ENCODE measurements around the gene NUMA1. TPM values are rescaled to one million over a fixed set of nuclear protein-coding genes. Genes with fewer than 3 reads are reported as not detected.

The NUMA1 gene
- total and polyA plus RNA-seq, 2 experiments from 2014 or later, result 33.2 to 104 TPM

- no peaks in the 10 kb centered on the region; the same call in 1 of the 2 replicates for H3K36me3 ChIP-seq (ENCODE audit: insufficient read depth)
- H3K4me1 ChIP-seq (ENCODE audit: insufficient read depth), result peaks cover 8% of the 10 kb centered on the region; the same call in 1 of the 2 replicates
- DNase-seq (ENCODE audit: low spot score) (no peak), ATAC-seq (no peak)
- H3K4me3 ChIP-seq, result no peak overlapping the region
- H3K27ac Mint-ChIP-seq, result no peak overlapping the region
- H3K27me3 ChIP-seq (ENCODE audit: insufficient read depth), result no peaks in the 10 kb centered on the region
- TF ChIP-seq EZH2 (IDR thresholded peaks at IDR 0.05; ENCODE audit: low read depth, unreplicated experiment) (no peak), JUNB (IDR thresholded peaks at IDR 0.05; ENCODE audit: unreplicated experiment) (no peak), ZNF331 (CRISPR knock-in tag; IDR thresholded peaks at IDR 0.05; ENCODE audit: low read depth) (no peak), NANOG (IDR thresholded peaks at IDR 0.05; ENCODE audit: borderline replicate concordance) (no peak), EZH2phosphoT487 (IDR thresholded peaks at IDR 0.05; ENCODE audit: unreplicated experiment) (no peak), CTCF (conservative IDR thresholded peaks at IDR 0.05; ENCODE audit: low read depth in 2 of 2) (no peak), REST (IDR thresholded peaks at IDR 0.05; ENCODE audit: unreplicated experiment) (no peak), CREB1 (CRISPR knock-in tag; IDR thresholded peaks at IDR 0.05; ENCODE audit: low read depth) (no peak), STAT1 (IDR thresholded peaks at IDR 0.05; ENCODE audit: unreplicated experiment) (no peak), ETS1 (IDR thresholded peaks at IDR 0.05) (no peak)
- H3K4me2 ChIP-seq, result no peak overlapping the region
- 0 out of 2 replicates have a peak, but pooled peaks cover 7% of the 10 kb centered on the region for H4K20me1 ChIP-seq (replicated peaks; ENCODE audit: insufficient read depth)
- H3K36me3 Mint-ChIP-seq (ENCODE audit: low read depth), result peaks cover 4% of the 10 kb centered on the region
- H3F3A ChIP-seq (replicated peaks; ENCODE audit: low read depth), result no peaks in the 10 kb centered on the region
- H3K9me3 Mint-ChIP-seq, result no peaks in the 10 kb centered on the region
- no peak overlapping the region for H2AFZ ChIP-seq
- peaks cover 38% of the 10 kb centered on the region for H3K79me2 ChIP-seq (replicated peaks; ENCODE audit: insufficient read depth)
- H3K9me2 ChIP-seq (ENCODE audit: insufficient read depth), result no peaks in the 10 kb centered on the region
- H3K4me1 Mint-ChIP-seq, result no peaks in the 10 kb centered on the region
- H3K27ac ChIP-seq (ENCODE audit: low read depth), result no peak overlapping the region
- H3K4me3 Mint-ChIP-seq, result no peak overlapping the region
- H3K27me3 Mint-ChIP-seq (ENCODE audit: insufficient read depth, low read depth, poor library complexity), result no peaks in the 10 kb centered on the region
Measured at GRCh38 chr11:72058416-72059034, 21.8 kb downstream of the NUMA1 start.
